HepG2 (cell line): Measurements from ENCODE around the gene SYT1. TPM values are rescaled to one million over a fixed set of nuclear protein-coding genes. Genes with fewer than 3 reads are reported as not detected.

ENCODE experiments used
- ATAC-seq: fragments of 200-7000 bp; cut with Tn5 transposase; 3 replicates; pipeline ENCODE4 v1.9.1; 2020; ENCODE audit warnings: mild to moderate bottlenecking, moderate library complexity
- BruUV-seq: library from RNA; stranded (reverse); fragments of 400-500 nt; replicated peaks from 2 replicates; lab custom pipeline; 2021; lab: Mats Ljungman, UMichigan
- CTCF ChIA-PET: fragments of 300-600 bp; formaldehyde crosslinking; extraction: SDS; loops from one replicate; lab custom pipeline; 2021; ENCODE audit warnings: low total read pairs, inconsistent platforms, low intra/inter-chr PET ratio; lab: Yijun Ruan, JAX
- POLR2A ChIA-PET: fragments of 350-600 bp; sonication (Branson Sonifier 250); formaldehyde crosslinking; loops from one replicate; lab custom pipeline; 2020; ENCODE audit warnings: antibody characterized with exemption, inconsistent platforms; lab: Yijun Ruan, JAX
- DNase-seq: peaks from one replicate; pipeline ENCODE4 v3.0.0-alpha.2; 2015; ENCODE audit warnings: low spot score
- FAIRE-seq: peaks from 3 replicates; lab custom pipeline; 2011; peaks lifted over from hg19 to GRCh38; lab: Jason Lieb, UNC
- H2AFZ ChIP-seq: one replicate; pipeline ENCODE4 v1.6.1; 2011; ENCODE audit warnings: low read length, inconsistent platforms
- H3K27ac ChIP-seq: fragments of 300-600 bp; 3 replicates; pipeline ENCODE4 v1.8.0; 2011; ENCODE audit warnings: mixed run types, mild to moderate bottlenecking, mixed read lengths, low read length, inconsistent platforms; ENCODE audit not compliant: insufficient read depth; ENCODE audit errors: extremely low read length
- H3K27me3 ChIP-seq, 2 experiments: fragments of 200-600 bp in 1 of 2; 2 replicates in 1 of 2; 3 replicates in 1 of 2; pipeline versions ENCODE4 v1.6.0 to v1.8.0; 2011; ENCODE audit warnings: low read length in 2 of 2, mild to moderate bottlenecking in 2 of 2, moderate library complexity in 2 of 2, inconsistent platforms in 1 of 2; ENCODE audit not compliant: insufficient read depth in 2 of 2, control insufficient read depth in 1 of 2
- H3K36me3 ChIP-seq, 2 experiments: fragments of 200-600 bp in 1 of 2; replicated peaks in 1 of 2; 2 replicates in 1 of 2; 3 replicates in 1 of 2; pipeline versions ENCODE4 v1.5.1 to v1.8.0; 2011; ENCODE audit warnings: low read length in 2 of 2, inconsistent platforms in 1 of 2; ENCODE audit not compliant: insufficient read depth in 2 of 2, control insufficient read depth in 1 of 2
- H3K4me1 ChIP-seq: 2 replicates; pipeline ENCODE4 v1.5.1; 2012; ENCODE audit warnings: low read length, inconsistent platforms; ENCODE audit not compliant: insufficient read depth
- H3K4me2 ChIP-seq: 2 replicates; pipeline ENCODE4 v1.6.0; 2011; ENCODE audit warnings: low read depth, low read length, inconsistent platforms
- H3K4me3 ChIP-seq, 3 experiments: fragments of 200-600 bp in 1 of 3; sonication (generic), shearing (Covaris generic) in 1 of 3; replicated peaks in 1 of 3; 2 replicates each; pipeline ENCODE4 v1.5.1; 2011 to 2016; ENCODE audit warnings: low read length in 3 of 3, inconsistent platforms in 2 of 3, low read depth in 2 of 3, mild to moderate bottlenecking in 2 of 3, control low read depth in 1 of 3, mixed read lengths in 1 of 3; ENCODE audit not compliant: insufficient read depth in 1 of 3
- H3K79me2 ChIP-seq: one replicate; pipeline ENCODE4 v1.6.1; 2011; ENCODE audit warnings: low read length, inconsistent platforms; ENCODE audit not compliant: insufficient read depth
- H3K9ac ChIP-seq: 2 replicates; pipeline ENCODE4 v1.6.0; 2011; ENCODE audit warnings: mild to moderate bottlenecking, low read depth, low read length, inconsistent platforms; ENCODE audit not compliant: insufficient read depth
- H3K9me3 ChIP-seq: 2 replicates; pipeline ENCODE4 v1.5.1; 2012; ENCODE audit warnings: mild to moderate bottlenecking, low read length
- H4K20me1 ChIP-seq: 2 replicates; pipeline ENCODE4 v1.6.0; 2011; ENCODE audit warnings: inconsistent platforms, mild to moderate bottlenecking, low read length, moderate library complexity; ENCODE audit not compliant: insufficient read depth
- HNF4G ChIP-seq, 2 experiments: sonication (generic) in 1 of 2; formaldehyde crosslinking in 1 of 2; IDR thresholded peaks; 2 replicates each; pipeline versions ENCODE4 v1.4.0 to v1.6.1; 2011 to 2020; ENCODE audit warnings: borderline replicate concordance in 2 of 2, low read depth in 2 of 2, mild to moderate bottlenecking in 2 of 2, low read length in 1 of 2, missing genetic modification reagents in 1 of 2, moderate library complexity in 1 of 2
- KMT2B ChIP-seq: IDR thresholded peaks from 2 replicates; pipeline ENCODE4 v1.6.1; 2016; ENCODE audit warnings: missing genetic modification reagents, missing compliant biosample characterization
- ZNF136 ChIP-seq: sonication (generic); formaldehyde crosslinking; IDR thresholded peaks from 2 replicates; pipeline ENCODE4 v1.8.1; 2022; ENCODE audit warnings: low read depth, mild to moderate bottlenecking, moderate library complexity, missing genetic modification reagents
- ZNF782 ChIP-seq: sonication (generic); formaldehyde crosslinking; IDR thresholded peaks from 2 replicates; pipeline ENCODE4 v1.4.0; 2020; ENCODE audit warnings: missing genetic modification reagents, mild to moderate bottlenecking, borderline replicate concordance
- in situ Hi-C: cut with HindIII; loops from 2 replicates; pipeline ENCODE4 v1.10.0; 2017; ENCODE audit warnings: low pct_unique_long_range_greater_than_20kb; ENCODE audit not compliant: extremely low pct_ligation_motif_present
- intact Hi-C: fragments of 100-400 bp; cut with micrococcal nuclease; formaldehyde crosslinking; loops from one replicate; pipeline ENCODE4 v1.10.0; 2022; ENCODE audit not compliant: unreplicated experiment
- polyA plus RNA-seq, 8 experiments: library from polyadenylated mRNA; depleted of rRNA in 3 of 8; stranded (reverse) in 7 of 8; unstranded in 1 of 8; fragments of >200 nt; fragmentation: Illumina TruSeq in 4 of 8; extraction: Trizol in 4 of 8; gene quantifications; 2 replicates each; pipeline versions ENCODE4 v1.2.1 to v1.2.3, GENCODE V29; 2011 to 2016; ENCODE audit warnings: low read depth in 4 of 8, missing spikeins in 1 of 8, mixed read lengths in 1 of 8; ENCODE audit not compliant: insufficient read depth in 1 of 8
- total RNA-seq, 5 experiments: library from RNA; depleted of rRNA; stranded (reverse); fragments of >200 nt; fragmentation: Illumina TruSeq; extraction: Trizol; gene quantifications; 2 replicates each; pipeline ENCODE4 v1.2.3, GENCODE V29; 2016; ENCODE audit warnings: low read depth in 1 of 5
- TF ChIP-seq, protein P1 (sequence below): sonication (generic); formaldehyde crosslinking; IDR thresholded peaks from 2 replicates; pipeline ENCODE4 v1.9.0; 2021; ENCODE audit warnings: mild to moderate bottlenecking, missing genetic modification reagents

SYT1 gene
- total and polyA plus RNA-seq, 2 of the 13 experiments (the other 11 are each of a cell fraction or from before 2014, with no cell fraction given) = not detected

- no peaks in the 10 kb centered on the region for H3K79me2 ChIP-seq
- no peaks in the 10 kb centered on the region for H3K9me3 ChIP-seq
- BruUV-seq = no TSS peak
- H3K4me1 ChIP-seq = no peaks in the 10 kb centered on the region
- ATAC-seq (no peak), DNase-seq (no peak), FAIRE-seq (no peak)
- in situ Hi-C loops = no loop called here
- intact Hi-C loops = no loop called here
- no peak overlapping the region for H3K4me3 ChIP-seq
- no peaks in the 10 kb centered on the region for H3K36me3 ChIP-seq
- no peak overlapping the region for H3K4me2 ChIP-seq
- no peak overlapping the region for H3K27ac ChIP-seq
- H3K27me3 ChIP-seq = no peaks in the 10 kb centered on the region; a peak in 1 of 5 replicates
- no peak overlapping the region for H2AFZ ChIP-seq
- no peak for TF ChIP-seq HNF4G (IDR thresholded peaks at IDR 0.05; ENCODE audit: borderline replicate concordance, low read depth, low read length)
- TF ChIP-seq HNF4G (CRISPR knock-in tag; IDR thresholded peaks at IDR 0.05; ENCODE audit: borderline replicate concordance, low read depth) = no peak
- no peak for TF ChIP-seq ZNF782 (CRISPR knock-in tag)
- TF ChIP-seq, protein P1, sequence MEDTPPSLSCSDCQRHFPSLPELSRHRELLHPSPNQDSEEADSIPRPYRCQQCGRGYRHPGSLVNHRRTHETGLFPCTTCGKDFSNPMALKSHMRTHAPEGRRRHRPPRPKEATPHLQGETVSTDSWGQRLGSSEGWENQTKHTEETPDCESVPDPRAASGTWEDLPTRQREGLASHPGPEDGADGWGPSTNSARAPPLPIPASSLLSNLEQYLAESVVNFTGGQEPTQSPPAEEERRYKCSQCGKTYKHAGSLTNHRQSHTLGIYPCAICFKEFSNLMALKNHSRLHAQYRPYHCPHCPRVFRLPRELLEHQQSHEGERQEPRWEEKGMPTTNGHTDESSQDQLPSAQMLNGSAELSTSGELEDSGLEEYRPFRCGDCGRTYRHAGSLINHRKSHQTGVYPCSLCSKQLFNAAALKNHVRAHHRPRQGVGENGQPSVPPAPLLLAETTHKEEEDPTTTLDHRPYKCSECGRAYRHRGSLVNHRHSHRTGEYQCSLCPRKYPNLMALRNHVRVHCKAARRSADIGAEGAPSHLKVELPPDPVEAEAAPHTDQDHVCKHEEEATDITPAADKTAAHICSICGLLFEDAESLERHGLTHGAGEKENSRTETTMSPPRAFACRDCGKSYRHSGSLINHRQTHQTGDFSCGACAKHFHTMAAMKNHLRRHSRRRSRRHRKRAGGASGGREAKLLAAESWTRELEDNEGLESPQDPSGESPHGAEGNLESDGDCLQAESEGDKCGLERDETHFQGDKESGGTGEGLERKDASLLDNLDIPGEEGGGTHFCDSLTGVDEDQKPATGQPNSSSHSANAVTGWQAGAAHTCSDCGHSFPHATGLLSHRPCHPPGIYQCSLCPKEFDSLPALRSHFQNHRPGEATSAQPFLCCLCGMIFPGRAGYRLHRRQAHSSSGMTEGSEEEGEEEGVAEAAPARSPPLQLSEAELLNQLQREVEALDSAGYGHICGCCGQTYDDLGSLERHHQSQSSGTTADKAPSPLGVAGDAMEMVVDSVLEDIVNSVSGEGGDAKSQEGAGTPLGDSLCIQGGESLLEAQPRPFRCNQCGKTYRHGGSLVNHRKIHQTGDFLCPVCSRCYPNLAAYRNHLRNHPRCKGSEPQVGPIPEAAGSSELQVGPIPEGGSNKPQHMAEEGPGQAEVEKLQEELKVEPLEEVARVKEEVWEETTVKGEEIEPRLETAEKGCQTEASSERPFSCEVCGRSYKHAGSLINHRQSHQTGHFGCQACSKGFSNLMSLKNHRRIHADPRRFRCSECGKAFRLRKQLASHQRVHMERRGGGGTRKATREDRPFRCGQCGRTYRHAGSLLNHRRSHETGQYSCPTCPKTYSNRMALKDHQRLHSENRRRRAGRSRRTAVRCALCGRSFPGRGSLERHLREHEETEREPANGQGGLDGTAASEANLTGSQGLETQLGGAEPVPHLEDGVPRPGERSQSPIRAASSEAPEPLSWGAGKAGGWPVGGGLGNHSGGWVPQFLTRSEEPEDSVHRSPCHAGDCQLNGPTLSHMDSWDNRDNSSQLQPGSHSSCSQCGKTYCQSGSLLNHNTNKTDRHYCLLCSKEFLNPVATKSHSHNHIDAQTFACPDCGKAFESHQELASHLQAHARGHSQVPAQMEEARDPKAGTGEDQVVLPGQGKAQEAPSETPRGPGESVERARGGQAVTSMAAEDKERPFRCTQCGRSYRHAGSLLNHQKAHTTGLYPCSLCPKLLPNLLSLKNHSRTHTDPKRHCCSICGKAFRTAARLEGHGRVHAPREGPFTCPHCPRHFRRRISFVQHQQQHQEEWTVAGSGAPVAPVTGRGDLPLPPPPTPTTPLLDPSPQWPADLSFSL = no peak
- TF ChIP-seq ZNF136 (CRISPR knock-in tag) = no peak
- TF ChIP-seq KMT2B (CRISPR knock-in tag) = no peak
- ChIA-PET CTCF (no interaction called here), POLR2A (no interaction called here)
- H4K20me1 ChIP-seq = no peaks in the 10 kb centered on the region
- no peak overlapping the region for H3K9ac ChIP-seq
These were observed 39.7 kb upstream of the SYT1 start for GRCh38 chr12:78824918-78825317.
